GM23338 (cell line): ENCODE measurements around the gene REELD1.

Source experiments
- CTCF ChIP-seq, 2 experiments: fragments of 200-600 bp in 1 of 2; sonication (generic) in 1 of 2; conservative IDR thresholded peaks; 2 replicates each; pipeline versions ENCODE4 v1.5.1 to v1.6.1; 2016 to 2017; ENCODE audit warnings: antibody characterized with exemption in 2 of 2, low read depth in 2 of 2, mild to moderate bottlenecking in 2 of 2, moderate library complexity in 1 of 2
- POLR2AphosphoS5 ChIP-seq: IDR thresholded peaks from 2 replicates; pipeline ENCODE4 v1.6.1; 2016; ENCODE audit warnings: antibody characterized with exemption, low read depth

GRCh38 chr4:146186596-146186995, 27.7 kb upstream of the REELD1 start:
- no peak for TF ChIP-seq CTCF (conservative IDR thresholded peaks at IDR 0.05; ENCODE audit: low read depth in 2 of 2)
- no peak for TF ChIP-seq POLR2AphosphoS5
